DMS 273 (cell line): ENCODE data around the gene XPNPEP3.
"Not testable (repeated sequence)": the region's sequence is repeated elsewhere in the genome, so short reads cannot be mapped to it uniquely, and the experiment has no call there.

Source experiments
- DNase-seq: peaks from one replicate; lab custom pipeline; 2025; ENCODE audit not compliant: unreplicated experiment; lab: John Stamatoyannopoulos, UW

The XPNPEP3 gene

DNA sequence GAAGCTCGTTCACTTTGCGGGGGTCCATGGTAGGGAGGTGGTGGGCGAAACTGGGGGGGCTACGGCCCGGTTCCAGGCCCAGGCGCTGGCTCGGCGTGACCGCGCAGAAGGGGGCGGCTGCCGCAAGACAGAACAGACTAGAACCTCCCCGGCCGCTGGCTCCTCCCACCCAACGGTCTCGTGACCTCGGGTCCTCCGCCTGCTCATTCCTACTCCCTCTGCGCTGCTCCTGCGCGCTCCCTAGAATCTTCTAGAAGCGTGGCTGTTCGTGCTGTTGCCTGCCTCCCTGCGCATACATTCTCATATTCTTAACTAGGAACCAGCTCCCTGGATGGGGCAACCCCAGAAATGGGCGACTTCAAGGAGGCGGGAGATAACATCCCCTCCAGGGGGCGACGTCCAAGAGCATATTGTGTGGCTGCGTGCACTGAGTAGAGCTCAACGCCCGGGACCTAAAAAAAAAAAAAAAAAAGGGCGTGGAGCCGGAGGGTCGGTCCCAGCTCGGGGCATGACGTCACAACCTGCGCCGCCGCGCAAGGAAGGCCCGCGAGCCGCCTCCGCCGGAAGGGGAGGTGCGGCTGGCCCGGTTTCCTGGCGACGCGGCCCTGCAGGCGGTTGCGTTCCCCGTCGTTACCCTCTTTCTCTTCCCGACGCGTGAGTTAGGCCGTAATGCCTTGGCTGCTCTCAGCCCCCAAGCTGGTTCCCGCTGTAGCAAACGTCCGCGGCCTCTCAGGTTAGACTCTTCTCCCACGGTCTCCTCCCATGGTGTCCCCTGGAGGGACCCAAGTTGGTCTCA is at the start of gene XPNPEP3, which contains the start of gene ST13:
Gene XPNPEP3, plus strand, starts transcription at position 636 of the 796 bp plus-strand sequence. Its CDS starts 34 bp downstream, at position 670.
Gene ST13, minus strand, starts transcription at position 127 of the 796 bp plus-strand sequence. Its CDS starts 99 bp downstream, at position 28.
- peak; percentile 96 for DNase-seq

DNA sequence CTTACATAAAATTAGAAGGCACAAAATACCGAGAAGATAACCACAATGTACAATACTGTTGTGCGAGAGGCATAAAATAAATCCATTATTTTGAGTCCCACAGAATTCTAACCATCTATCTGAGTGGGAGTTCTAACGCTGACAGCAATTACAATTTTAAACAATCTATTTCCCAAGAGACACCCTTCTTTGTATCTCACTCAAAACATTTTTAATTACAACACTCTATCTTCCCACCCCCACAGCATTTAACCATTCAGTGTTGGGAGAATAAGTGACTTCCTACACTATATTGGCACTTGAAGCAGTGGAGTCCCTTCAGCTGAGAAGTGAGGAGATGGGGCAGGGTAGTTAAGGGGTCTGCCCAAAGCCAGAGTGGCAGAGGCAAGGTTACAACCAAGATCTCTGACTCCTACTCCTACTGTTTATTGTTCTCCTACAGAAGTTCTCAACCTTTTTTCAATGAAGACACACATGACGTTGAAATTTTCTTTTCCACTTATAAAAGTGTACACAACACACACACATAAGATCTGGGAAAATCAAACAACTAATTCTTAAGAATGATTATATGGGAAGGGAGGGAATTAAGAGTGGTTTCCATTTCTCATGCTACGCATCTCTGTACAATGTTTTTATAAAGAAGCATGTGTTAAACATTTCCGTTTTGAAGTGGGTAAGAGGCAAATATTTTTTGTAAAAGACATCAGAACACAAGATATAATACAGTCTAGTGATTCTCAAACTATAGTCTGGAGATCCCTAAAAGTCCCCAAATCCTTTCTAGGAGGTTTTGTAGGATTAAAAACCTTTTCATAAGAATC is 48.7 kb upstream of the XPNPEP3 start:
- DNase-seq: no peak

DNA sequence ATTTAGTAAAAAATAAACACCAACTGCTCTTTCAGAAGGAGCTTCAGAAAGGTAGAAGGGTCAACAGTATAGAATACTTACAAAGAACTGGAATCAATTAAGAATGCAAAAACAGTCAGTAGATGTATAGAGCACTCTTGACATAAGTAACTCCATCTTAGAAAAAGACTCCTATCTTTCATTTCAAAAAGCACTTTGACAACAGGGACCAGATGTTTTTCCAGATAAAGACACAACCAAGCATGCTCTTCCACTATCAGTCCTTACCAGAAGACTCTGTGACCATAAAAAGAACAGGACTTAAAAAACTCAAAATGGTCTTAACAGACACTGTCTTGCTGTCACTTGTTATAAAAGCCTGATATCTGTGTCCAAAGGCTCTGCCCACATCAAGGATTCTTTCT is 43.0 kb upstream of the XPNPEP3 start:
- no peak for DNase-seq

DNA sequence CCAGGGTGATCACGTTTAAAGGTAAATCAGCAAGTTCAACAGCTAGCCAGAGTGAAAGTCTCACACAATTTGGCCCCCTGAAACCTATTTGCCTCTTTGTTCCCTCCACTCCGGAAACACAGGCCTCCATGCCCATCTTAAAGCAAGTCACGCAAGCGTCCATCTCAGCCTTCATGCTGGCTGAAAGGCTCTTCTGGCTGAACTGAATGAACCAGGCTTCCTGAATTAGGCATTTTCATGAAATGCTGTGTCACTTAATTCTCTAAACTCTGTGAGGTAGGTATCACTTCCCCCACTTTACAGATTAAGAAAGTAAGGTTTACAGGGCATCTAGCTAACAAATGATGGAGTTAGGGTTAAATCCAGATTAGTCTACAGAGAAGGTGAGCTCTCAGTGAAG is 39.2 kb upstream of the XPNPEP3 start:
- no peak for DNase-seq

DNA sequence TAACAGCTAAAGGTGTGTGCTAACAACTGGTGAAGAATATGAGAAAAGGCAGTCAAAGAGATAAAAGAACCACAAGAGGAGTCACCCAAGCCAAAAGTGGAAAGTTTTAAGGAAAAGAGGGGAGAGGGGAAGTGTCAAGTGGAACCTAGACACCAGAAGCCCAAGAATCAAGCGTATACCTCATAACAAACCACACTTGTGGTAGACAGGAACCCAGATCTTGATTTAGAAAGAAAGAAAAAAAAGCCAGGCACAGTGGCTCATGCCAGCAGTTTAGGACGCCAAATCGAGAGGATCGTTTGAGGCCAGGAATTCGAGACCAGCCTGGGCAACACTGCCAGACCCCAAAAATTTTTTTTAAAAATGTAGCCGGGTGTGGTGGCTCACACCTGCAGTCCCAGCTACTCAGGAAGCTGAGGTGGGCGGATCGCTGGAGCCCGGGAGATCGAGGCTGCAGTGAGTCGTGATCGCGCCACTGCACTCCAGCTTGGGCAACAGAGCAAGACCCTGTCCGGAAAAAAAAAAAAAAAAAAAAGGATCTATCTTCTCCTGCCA is 38.7 kb upstream of the XPNPEP3 start:
- no peak for DNase-seq

DNA sequence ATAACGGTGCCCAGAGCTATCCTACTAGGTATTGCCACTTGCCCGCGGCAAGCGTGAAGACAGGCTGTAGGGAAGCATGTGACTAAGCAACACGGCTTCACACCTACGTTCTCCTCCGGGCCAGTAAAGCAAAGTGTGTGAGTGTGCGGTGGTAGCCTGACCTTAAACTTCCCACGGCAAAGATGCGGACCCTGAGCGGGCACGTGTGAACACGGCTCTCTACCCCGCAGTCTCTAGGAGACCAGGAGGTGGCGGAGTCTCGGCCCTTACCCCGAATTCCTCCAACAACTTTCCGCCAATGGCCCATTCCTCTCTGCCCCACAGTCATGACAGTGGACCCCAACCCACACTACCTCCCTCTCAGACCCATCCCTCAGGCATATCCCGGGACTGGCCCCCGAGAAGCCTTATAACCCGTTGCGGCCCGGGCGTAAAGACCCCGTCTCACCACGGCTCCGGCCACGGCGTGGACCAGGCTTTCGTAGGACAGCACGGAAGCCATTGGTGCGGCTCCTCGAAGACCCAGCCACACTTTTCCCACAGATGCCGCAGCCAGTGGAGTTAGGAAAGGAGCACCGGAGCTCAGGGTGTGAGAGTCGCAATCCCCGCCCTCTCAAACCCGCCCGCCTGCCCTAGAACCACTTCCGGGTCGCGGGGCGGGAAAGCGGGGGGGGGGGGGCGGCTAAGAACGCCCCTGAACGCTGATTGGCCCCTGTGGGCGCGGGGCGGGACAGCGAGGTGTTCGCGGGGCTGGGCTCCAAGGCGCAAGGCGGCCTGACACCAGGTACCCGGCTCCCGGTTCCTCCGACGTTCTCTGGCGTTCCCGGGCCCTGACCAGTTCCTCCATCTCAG is 38.0 kb upstream of the XPNPEP3 start, which contains the start of gene SLC25A17:
Gene SLC25A17, minus strand, starts transcription at position 600 of the 852 bp plus-strand sequence. Its CDS starts 98 bp downstream, at position 502.
- DNase-seq: peak; percentile 92

DNA sequence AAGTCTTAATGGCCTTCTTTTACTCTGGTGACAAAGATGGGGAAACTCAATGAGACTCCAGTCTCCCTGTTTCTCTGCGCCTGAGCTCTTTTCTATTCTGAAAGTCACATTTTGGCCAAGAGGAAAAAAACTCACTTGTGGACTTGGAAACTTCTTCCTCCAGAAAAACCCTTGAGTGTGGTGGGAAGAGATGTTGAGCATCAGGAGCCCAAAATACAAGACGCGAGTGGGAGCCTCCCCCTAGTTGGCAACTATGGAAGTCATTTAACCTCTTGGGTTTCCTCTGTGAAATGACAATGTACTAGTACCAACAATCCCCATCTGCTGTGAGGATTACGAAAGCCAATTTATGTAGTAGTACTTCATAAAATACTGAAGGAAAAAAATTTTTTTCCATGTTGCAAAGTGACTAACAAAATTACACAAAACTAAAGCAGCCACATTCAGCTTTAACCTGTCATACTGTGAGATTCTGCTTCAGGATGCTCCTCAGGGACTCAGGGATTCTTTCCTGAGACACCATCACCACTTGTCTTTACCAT is 37.3 kb upstream of the XPNPEP3 start:
- DNase-seq: peak; percentile 59

DNA sequence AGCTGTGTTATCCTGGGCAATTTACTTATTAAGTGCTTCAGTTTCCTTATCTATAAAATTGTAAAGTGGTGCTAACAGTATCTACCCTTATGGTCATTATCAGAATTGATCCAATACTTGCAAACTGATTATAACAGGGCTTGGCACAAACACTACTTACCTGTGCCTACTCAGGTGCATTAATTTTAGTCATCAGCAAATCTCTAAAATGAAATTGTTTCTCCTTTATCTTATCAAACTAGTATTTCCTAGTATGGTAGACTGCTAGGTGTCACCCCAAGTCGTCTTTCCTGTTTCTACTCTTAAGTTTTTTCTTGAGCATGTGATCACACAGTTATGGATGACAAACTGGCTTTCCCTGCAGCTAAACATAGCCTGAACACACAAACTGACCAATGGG is 33.5 kb upstream of the XPNPEP3 start:
- DNase-seq: no peak

DNA sequence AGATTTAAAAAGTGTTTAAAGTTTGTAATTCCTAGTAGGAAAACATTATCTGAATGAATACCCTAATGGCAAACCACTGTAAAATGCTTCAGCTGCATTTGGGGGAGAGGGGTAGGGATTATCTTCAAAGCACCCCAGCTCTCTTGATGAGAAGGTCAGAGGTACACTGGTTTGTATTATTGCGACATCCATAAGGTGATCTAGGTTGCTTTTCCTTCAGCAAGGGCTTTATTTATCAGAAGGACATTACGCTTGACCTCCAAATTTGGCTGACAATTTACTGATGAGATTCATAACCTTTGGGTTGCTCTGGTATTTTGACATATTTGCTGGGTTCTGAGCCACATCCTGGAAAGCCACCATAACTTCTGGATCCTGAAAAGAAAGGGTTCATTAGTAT is 30.7 kb upstream of the XPNPEP3 start:
- not testable (repeated sequence) for DNase-seq

DNA sequence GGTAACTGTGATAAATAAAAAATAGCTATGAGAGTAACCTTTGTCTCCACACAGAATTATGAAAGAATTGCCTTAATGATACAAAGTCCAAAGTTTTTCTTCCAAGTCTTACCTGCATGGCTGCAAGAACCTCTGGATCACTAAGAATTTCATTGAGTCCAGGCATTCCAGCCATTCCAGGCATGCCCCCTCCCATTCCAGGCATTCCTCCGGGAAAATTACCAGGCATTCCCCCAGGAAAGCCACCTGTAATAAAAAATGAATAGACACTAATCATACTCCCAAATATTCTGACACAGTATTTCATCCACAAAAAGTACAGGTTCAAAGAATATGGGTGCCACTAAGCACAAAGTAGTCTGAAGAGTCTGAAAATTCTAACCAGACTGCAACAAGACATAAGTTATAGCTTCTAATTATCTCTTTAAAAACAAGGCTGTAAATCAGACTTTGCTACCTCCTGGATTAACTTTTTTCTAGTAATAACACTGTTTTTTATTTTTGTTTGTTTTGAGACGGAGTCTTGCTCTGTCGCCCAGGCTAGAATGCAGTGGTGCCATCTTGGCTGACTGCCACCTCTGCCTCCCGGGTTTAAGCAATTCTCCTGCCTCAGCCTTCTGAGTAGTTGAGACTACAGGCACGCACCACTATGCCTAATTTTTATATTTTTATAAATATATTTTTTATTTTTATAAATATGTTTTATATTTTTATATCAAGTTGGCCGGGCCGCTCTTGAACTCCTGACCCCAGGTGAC is 29.8 kb upstream of the XPNPEP3 start:
- DNase-seq: no peak

DNA sequence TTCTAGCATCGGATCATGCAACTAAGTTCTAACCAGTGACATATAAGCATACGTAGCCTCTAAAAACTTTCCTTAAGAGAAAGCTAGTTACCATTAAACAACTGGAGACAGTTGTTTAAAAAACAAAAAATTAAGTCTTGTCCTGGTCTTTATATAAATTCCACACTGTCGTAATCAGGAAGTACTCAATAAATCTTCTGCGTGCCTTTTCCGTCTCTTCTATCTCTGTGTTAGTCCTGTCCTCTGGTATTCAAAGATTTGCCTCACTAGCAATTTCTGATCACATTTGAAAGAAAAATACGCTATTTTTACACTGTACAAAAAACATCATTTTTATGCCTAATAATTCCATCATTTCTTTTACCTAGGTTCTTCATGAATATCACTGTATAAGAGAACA is 27.8 kb upstream of the XPNPEP3 start:
- no peak for DNase-seq

DNA sequence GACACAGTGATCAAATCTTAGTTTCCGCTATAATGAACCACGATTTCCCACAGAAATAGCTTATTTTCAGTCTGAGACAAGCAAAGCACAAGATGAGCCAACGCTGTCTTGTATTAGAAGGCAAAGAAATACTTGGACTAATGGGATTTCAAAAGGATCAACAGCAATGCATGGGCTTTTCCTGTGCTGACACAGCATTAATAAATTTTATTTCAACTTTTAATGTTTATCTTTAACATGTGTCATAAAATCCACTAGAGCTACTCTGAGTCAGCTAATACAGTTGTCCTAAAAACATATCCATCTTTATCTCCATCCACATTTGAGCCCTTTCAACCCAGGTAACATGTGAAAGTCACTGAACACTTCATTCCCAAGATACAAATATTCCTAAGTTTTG is 22.3 kb upstream of the XPNPEP3 start:
- no peak for DNase-seq

DNA sequence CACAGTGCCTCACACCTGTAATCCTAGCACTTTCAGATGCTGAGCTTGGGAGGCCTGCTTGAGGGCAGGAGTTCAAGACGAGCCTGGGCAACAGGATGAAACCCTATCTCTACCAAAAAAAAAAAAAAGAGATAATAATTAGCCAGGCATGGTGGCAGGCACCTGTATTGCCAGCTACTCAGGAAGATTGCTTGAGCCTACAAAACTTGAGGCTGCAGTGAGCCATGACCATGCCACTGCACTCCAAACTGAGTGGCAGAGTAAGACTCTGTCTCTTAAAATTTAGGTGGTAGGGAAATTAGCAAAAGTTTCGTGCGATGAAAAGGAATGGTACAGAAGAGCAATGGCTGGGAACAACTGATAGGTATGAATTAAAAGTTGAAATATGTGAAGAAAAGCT is 18.5 kb upstream of the XPNPEP3 start:
- DNase-seq: no peak

DNA sequence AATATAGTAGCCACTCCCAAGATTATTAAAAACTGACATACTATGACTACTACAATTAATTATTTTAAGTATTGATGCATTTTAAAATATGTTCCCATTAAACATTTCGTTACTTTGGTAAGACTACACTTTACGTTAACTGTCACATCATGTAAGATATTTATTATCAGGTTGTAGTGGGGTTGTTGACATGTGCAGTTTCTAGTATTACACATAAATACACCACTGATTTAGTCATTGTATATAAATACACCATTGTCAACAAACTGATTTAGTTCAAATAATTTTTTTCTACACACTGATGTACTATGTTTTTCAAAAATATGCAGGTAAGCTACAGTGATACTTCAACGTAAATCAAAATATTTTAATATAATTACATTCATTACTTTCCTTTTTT is 12.0 kb upstream of the XPNPEP3 start:
- DNase-seq: no peak

DNA sequence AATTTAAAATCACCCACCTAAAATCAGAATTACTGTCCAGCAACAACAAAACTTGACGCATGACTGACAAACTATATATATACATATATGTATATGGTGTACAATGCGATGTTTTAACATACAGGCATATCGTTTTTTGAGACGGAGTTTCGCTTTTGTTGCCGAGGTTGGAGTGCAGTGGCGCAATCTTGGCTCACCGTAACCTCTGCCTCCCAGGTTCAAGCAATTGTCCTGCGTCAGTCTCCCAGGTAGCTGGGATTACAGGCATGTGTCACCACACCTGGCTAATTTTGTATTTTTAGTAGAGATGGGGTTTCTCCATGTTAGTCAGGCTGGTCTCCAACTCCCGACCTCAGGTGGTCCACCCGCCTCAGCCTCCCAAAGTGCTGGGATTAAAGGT is 11.1 kb upstream of the XPNPEP3 start:
- not testable (repeated sequence) for DNase-seq

DNA sequence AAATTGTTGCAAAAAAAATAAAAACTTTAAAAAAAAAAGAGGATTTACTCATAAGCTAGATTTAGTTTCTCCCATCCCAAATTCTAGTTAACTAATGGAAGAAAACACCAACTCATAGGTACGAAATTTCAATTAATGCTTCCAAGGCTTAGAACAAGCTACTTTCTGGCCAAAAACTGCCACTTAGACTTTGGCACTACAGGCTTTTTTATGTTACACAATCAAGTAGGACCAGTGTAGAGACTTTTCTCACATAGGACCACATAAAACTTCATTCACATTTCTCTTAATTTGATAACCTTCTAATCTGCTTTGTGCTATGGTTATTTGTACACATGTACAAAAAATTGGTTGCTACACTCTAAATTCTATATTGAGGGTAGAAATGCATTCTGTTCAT is 3.6 kb upstream of the XPNPEP3 start:
- DNase-seq: no peak

DNA sequence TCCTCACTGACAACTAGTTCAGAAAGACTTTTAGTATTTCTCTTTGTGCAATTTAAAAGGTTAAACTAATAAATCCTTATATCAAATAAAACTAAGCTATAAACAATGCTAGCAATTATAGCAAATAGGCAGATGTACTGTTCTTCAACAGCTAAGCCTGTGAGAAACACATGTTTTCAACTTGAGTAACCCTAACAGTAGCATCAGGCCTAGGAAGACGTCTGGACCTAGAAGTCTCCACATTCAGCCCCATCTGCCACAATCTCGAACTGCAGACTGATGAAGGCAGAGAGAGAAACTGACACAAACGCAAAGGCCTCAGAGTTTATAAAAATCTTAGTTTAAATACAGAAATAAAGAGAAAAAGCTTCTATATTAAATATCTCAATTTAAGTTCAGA is 3.0 kb upstream of the XPNPEP3 start:
- peak; percentile 52 for DNase-seq

DNA sequence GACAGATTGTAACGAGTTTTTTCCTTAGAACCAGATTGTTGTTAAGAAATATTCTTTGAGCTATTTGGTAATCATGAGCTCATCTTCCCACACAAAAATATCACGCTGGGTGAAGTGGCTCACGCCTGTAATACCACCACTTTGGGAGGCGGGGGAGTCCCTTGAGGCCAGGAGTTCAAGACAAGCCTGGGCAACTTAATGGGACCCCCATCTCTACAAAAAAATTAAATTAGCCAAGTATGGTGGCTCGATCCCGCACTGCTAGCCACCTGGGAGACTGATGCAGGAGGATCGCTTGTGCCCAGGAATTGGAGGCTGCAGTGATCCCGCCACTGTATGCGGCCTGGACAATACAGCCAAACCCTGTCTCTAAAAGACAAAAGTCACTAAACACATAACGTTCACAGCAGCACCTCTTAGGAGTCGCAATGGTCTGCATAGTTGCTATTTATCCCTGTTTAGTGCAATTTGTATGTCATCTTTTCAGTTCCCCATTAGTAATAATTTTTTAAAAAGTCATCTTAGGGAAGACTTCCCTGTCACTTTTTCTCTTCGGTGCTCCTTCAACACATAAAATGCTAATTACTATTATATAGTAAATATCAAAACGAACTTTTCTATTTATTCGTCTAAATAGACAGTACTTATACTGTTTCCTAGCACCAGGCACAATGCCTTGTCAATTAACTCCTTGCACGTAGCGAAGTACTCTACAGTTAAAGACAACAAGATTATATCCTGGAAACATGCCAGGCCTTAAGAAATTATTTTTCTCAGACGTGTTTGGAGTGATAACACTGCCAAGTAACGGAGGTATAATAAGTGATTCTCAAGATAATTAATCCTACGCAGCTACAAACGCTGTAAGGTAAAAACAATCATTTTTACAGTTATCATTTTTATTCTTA is 1.6 kb upstream of the XPNPEP3 start:
- DNase-seq: peak; percentile 42
